Stimulated activated CD4-positive, alpha-beta T cell treated with anti-CD3 and anti-CD28 coated beads, Interleukin-4, amount 100 ng/mL, for 1 hour (primary cell): Measurements from ENCODE around the gene GRAMD4.

Experiments
- DNase-seq: peaks from one replicate; pipeline ENCODE4 v3.0.0-alpha.2; 2020

Gene GRAMD4

GRCh38 chr22:46659059-46659790 is 39.0 kb downstream of the GRAMD4 start:
- no peak for DNase-seq

GRCh38 chr22:46659791-46660186 is 39.6 kb downstream of the GRAMD4 start:
- DNase-seq, result no peak

- DNase-seq, result no peak
Observed at GRCh38 chr22:46660604-46661201, 40.5 kb downstream of the GRAMD4 start.

GRCh38 chr22:46661221-46661851 is 41.1 kb downstream of the GRAMD4 start:
- DNase-seq, result peak; percentile 45

GRCh38 chr22:46662226-46662625 is 42.0 kb downstream of the GRAMD4 start:
- no peak for DNase-seq

- DNase-seq, result no peak
Observed at GRCh38 chr22:46663001-46663400, 42.8 kb downstream of the GRAMD4 start.

- no peak for DNase-seq
Observed at GRCh38 chr22:46663436-46664100, 43.4 kb downstream of the GRAMD4 start.

- no peak for DNase-seq
Observed at GRCh38 chr22:46664301-46664855, 44.2 kb downstream of the GRAMD4 start.

GRCh38 chr22:46665151-46665695 is 45.0 kb downstream of the GRAMD4 start:
- DNase-seq, result no peak

GRCh38 chr22:46665751-46666280 is 45.6 kb downstream of the GRAMD4 start:
- no peak for DNase-seq

GRCh38 chr22:46666577-46667244 is 46.5 kb downstream of the GRAMD4 start:
- no peak for DNase-seq

GRCh38 chr22:46667245-46667623 is 47.0 kb downstream of the GRAMD4 start:
- no peak for DNase-seq

- DNase-seq, result no peak
Observed at GRCh38 chr22:46668116-46668515, 47.9 kb downstream of the GRAMD4 start.

- no peak for DNase-seq
Observed at GRCh38 chr22:46669201-46669600, 49.0 kb downstream of the GRAMD4 start.

GRCh38 chr22:46671824-46672432 is 51.7 kb downstream of the GRAMD4 start:
- no peak for DNase-seq

GRCh38 chr22:46672731-46673130 is 52.5 kb downstream of the GRAMD4 start:
- no peak for DNase-seq

GRCh38 chr22:46673205-46673604 is 53.0 kb downstream of the GRAMD4 start:
- DNase-seq, result no peak

GRCh38 chr22:46673662-46674236 is 53.6 kb downstream of the GRAMD4 start:
- DNase-seq, result peak; percentile 41

- peak; percentile 90 for DNase-seq
Observed at GRCh38 chr22:46674367-46674781, 54.2 kb downstream of the GRAMD4 start.

GRCh38 chr22:46674906-46675305 is 54.7 kb downstream of the GRAMD4 start:
- no peak for DNase-seq

GRCh38 chr22:46675479-46675878 is 55.3 kb downstream of the GRAMD4 start:
- DNase-seq, result no peak
